ENCODE data around the gene SOHLH1. TPM values are rescaled to one million over a fixed set of nuclear protein-coding genes. Genes with fewer than 3 reads are reported as not detected.

The SOHLH1 gene
- total RNA-seq, 6 donors from 2014 or later: not detected

GRCh38 chr9:135701067-135701958 is 2.0 kb upstream of the SOHLH1 start:
- peak overlapping the region in 2 of 4 donors; percentile 22 to 23 for H3K4me3 ChIP-seq
- WGBS, 2 donors: 29 to 100% methylated on average over 1 to 24 of the region's 40 CpGs
- peaks cover 11 to 12% (median 12%) of the 10 kb centered on the region in 4 donors for H3K4me1 ChIP-seq
- H3K27ac ChIP-seq: no peak overlapping the region
- no peaks in the 10 kb centered on the region for H3K9me3 ChIP-seq
- TF ChIP-seq POLR2A (IDR thresholded peaks at IDR 0.05) (no peak), CTCF (IDR thresholded peaks at IDR 0.05) (no peak), POLR2AphosphoS5 (IDR thresholded peaks at IDR 0.05) (no peak), EP300 (IDR thresholded peaks at IDR 0.05) (no peak)
- peaks cover 0 to 30% (median 7%) of the 10 kb centered on the region in 4 donors for H3K27me3 ChIP-seq
- DNase-seq (peak in 1 of 2 donors; percentile 36), ATAC-seq (ENCODE audit: low FRiP score in 2 of 2) (no peak)
- no peaks in the 10 kb centered on the region for H3K36me3 ChIP-seq

GRCh38 chr9:135700525-135700924 is 1.2 kb upstream of the SOHLH1 start:
- DNase-seq (peak in 1 of 2 donors; percentile 55), ATAC-seq (ENCODE audit: low FRiP score in 2 of 2) (no peak)
- TF ChIP-seq EP300 (IDR thresholded peaks at IDR 0.05) (no peak), POLR2A (IDR thresholded peaks at IDR 0.05) (no peak), POLR2AphosphoS5 (IDR thresholded peaks at IDR 0.05) (no peak), CTCF (IDR thresholded peaks at IDR 0.05) (no peak)
- Histone ChIP-seq H3K36me3 (no peaks in the 10 kb centered on the region), H3K9me3 (no peaks in the 10 kb centered on the region), H3K27ac (no peak overlapping the region), H3K27me3 (peaks cover 0 to 30% (median 7%) of the 10 kb centered on the region in 4 donors), H3K4me3 (no peak overlapping the region), H3K4me1 (peaks cover 11 to 12% (median 12%) of the 10 kb centered on the region in 4 donors)
- WGBS, 2 donors: 70 to 84% methylated on average over 9 to 15 of the region's 15 CpGs

- no peaks in the 10 kb centered on the region for H3K9me3 ChIP-seq
- 53 to 76% methylated on average over 10 to 15 of the region's 19 CpGs for WGBS, 2 donors
- DNase-seq (no peak), ATAC-seq (ENCODE audit: low FRiP score in 2 of 2) (no peak)
- H3K27me3 ChIP-seq: peaks cover 0 to 23% (median 7%) of the 10 kb centered on the region in 4 donors
- H3K4me3 ChIP-seq: no peak overlapping the region
- peaks cover 11 to 12% (median 12%) of the 10 kb centered on the region in 4 donors for H3K4me1 ChIP-seq
- TF ChIP-seq CTCF (IDR thresholded peaks at IDR 0.05): no peak
- no peak for TF ChIP-seq POLR2A (IDR thresholded peaks at IDR 0.05)
- no peak overlapping the region for H3K27ac ChIP-seq
- H3K36me3 ChIP-seq: no peaks in the 10 kb centered on the region
These were observed 514 bp downstream of the SOHLH1 start for GRCh38 chr9:135698767-135699166.

GRCh38 chr9:135698236-135698635 is 1.0 kb downstream of the SOHLH1 start:
- TF ChIP-seq EP300 (IDR thresholded peaks at IDR 0.05): no peak
- no peak for TF ChIP-seq POLR2A (IDR thresholded peaks at IDR 0.05)
- TF ChIP-seq POLR2AphosphoS5 (IDR thresholded peaks at IDR 0.05): no peak
- no peak for TF ChIP-seq CTCF (IDR thresholded peaks at IDR 0.05)
- peak in 1 of 2 donors; percentile 68 for DNase-seq
- Histone ChIP-seq H3K4me1 (peaks cover 11 to 12% (median 12%) of the 10 kb centered on the region in 4 donors), H3K27ac (no peak overlapping the region), H3K4me3 (no peak overlapping the region), H3K27me3 (peaks cover 0 to 18% (median 5%) of the 10 kb centered on the region in 4 donors), H3K9me3 (no peaks in the 10 kb centered on the region), H3K36me3 (no peaks in the 10 kb centered on the region)
- 62 to 71% methylated on average over 4 to 21 of the region's 21 CpGs for WGBS, 2 donors
- ATAC-seq (ENCODE audit: low FRiP score in 2 of 2): no peak

Measured in upper lobe of left lung (tissue), 6 donors.